ENCODE data around the gene RNF7.
"Not testable (repeated sequence)": the region's sequence is repeated elsewhere in the genome, so short reads cannot be mapped to it uniquely, and the experiment has no call there.

RNF7 gene

GRCh38 chr3:141788149-141788548, 50.1 kb downstream of the RNF7 start:
- H3K4me3 ChIP-seq (ENCODE audit: low read depth, low read length) = no peak overlapping the region
- no peak for TF ChIP-seq CTCF (IDR thresholded peaks at IDR 0.05; ENCODE audit: insufficient read depth, low read depth, low read length, missing control alignments)
- no peak for DNase-seq (ENCODE audit: low read depth)

- not testable (repeated sequence) for DNase-seq (ENCODE audit: low read depth); H3K4me3 ChIP-seq (ENCODE audit: low read depth, low read length)
These were observed 50.7 kb downstream of the RNF7 start for GRCh38 chr3:141788750-141789149.

GRCh38 chr3:141789281-141789680, 51.2 kb downstream of the RNF7 start:
- no peak overlapping the region for H3K4me3 ChIP-seq (ENCODE audit: low read depth, low read length)
- TF ChIP-seq CTCF (IDR thresholded peaks at IDR 0.05; ENCODE audit: insufficient read depth, low read depth, low read length, missing control alignments) = no peak
- DNase-seq (ENCODE audit: low read depth) = no peak

GRCh38 chr3:141790171-141790570, 52.1 kb downstream of the RNF7 start:
- no peak for DNase-seq (ENCODE audit: low read depth)
- no peak for TF ChIP-seq CTCF (IDR thresholded peaks at IDR 0.05; ENCODE audit: insufficient read depth, low read depth, low read length, missing control alignments)
- no peak overlapping the region for H3K4me3 ChIP-seq (ENCODE audit: low read depth, low read length)

GRCh38 chr3:141792495-141792894, 54.4 kb downstream of the RNF7 start:
- TF ChIP-seq CTCF (IDR thresholded peaks at IDR 0.05; ENCODE audit: insufficient read depth, low read depth, low read length, missing control alignments) = no peak
- no peak for DNase-seq (ENCODE audit: low read depth)
- H3K4me3 ChIP-seq (ENCODE audit: low read depth, low read length) = no peak overlapping the region

- H3K4me3 ChIP-seq (ENCODE audit: low read depth, low read length) = no peak overlapping the region
- DNase-seq (ENCODE audit: low read depth) = no peak
- TF ChIP-seq CTCF (IDR thresholded peaks at IDR 0.05; ENCODE audit: insufficient read depth, low read depth, low read length, missing control alignments) = no peak
These were observed 55.6 kb downstream of the RNF7 start for GRCh38 chr3:141793476-141794260.

- no peak overlapping the region for H3K4me3 ChIP-seq (ENCODE audit: low read depth, low read length)
- no peak for TF ChIP-seq CTCF (IDR thresholded peaks at IDR 0.05; ENCODE audit: insufficient read depth, low read depth, low read length, missing control alignments)
- DNase-seq (ENCODE audit: low read depth) = no peak
These were observed 57.2 kb downstream of the RNF7 start for GRCh38 chr3:141795276-141795675.

Measured in GM12865 (cell line).